HG02870 (cell line): ENCODE results near the gene GLS2.
"Not testable (repeated sequence)": the region's sequence is repeated elsewhere in the genome, so short reads cannot be mapped to it uniquely, and the experiment has no call there.

Experiments
- ATAC-seq: cut with Tn5 transposase; IDR thresholded peaks from one replicate; pipeline ENCODE4 v1.9.1; 2021; ENCODE audit warnings: mild to moderate bottlenecking, moderate library complexity; ENCODE audit not compliant: unreplicated experiment

Gene GLS2

GRCh38 chr12:56493409-56494105 is 5.6 kb upstream of the GLS2 start:
- not testable (repeated sequence) for ATAC-seq

GRCh38 chr12:56490360-56490759 is 2.4 kb upstream of the GLS2 start:
- no peak for ATAC-seq

DNA sequence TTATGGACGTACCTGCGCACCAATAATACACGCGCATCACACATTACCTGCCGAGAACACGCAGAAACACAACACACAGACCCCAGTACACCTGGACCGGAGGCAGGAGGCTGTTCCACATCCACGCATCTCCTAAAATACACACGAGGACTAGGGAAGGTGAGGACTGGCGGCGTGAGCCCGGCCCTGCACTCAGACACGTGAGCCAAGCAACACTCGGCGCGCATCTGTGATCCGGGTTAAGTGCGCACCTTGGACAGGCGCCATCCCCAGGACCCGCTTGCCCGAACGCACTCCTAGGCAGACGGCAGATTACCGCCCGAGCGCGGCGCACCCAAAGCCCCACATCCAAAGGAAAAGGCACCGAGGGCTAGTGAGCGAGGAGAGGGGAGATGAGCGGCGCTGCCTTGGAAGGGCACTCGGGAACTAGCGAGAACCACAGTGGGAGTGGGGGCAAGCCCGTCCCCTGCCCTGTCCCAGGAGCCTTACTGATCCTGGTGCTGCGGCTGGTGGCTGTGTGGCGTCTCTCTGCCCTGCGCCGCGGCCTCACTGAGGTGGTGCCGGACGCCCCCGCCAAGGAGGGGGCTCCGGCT is 417 bp downstream of the GLS2 start:
- peak; percentile 11 for ATAC-seq

- ATAC-seq, result no peak
These were observed 1.3 kb downstream of the GLS2 start for GRCh38 chr12:56486694-56487093.

DNA sequence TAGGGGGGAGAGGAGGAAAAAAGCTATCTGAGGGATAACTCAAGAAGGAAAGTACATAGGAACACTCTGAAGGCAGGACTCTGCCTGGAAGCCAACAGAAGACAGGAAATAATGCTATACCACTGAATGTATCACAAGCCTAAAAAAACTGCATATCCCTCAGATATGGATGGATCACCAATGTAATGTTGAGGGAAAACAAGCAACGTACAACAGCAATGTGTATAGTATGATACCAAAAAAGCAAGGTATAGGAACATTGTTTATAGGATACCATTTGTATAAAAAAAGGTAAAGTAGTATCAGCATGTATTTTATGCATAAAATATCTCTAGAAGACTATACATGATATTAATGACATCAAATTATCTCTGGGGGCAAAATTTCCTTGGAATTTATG is 3.4 kb downstream of the GLS2 start:
- no peak for ATAC-seq

GRCh38 chr12:56479625-56480024 is 8.3 kb downstream of the GLS2 start:
- no peak for ATAC-seq

DNA sequence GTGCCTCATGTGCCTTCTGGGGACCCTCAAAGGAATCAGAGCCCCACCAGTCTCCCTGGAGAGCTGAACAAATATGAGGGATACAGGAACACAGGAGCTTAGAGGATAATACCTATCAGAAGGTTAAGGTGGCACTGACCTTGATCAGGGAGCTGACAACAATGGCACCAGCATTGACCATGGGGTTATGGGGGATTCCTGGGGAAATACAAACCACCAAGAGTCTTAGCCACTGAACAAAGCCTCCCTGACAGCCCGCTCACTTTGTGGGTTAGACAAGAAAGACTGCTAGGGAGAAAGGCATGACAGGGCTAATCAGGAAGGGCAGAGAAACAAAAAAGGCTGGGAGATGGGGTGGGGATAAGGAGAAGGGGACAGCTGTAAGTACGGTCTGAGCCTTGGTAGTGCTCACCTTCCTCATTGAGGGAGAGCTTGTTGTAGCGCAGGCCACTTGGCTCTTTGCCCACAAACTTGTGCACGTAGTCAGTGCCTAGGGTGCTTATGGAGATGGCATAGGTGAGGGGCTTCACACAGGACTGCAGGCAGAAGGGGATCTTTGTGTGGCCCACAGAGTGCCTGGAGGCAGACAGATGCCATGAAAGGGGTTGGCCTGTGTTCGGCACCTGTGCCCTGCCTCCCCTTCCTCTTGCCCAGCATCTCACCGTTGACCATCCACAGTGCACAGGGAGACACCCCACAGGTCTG is 10.3 kb downstream of the GLS2 start:
- no peak for ATAC-seq

- ATAC-seq, result no peak
These were observed 11.0 kb downstream of the GLS2 start for GRCh38 chr12:56476972-56477432.

GRCh38 chr12:56476143-56476542 is 11.8 kb downstream of the GLS2 start:
- no peak for ATAC-seq

DNA sequence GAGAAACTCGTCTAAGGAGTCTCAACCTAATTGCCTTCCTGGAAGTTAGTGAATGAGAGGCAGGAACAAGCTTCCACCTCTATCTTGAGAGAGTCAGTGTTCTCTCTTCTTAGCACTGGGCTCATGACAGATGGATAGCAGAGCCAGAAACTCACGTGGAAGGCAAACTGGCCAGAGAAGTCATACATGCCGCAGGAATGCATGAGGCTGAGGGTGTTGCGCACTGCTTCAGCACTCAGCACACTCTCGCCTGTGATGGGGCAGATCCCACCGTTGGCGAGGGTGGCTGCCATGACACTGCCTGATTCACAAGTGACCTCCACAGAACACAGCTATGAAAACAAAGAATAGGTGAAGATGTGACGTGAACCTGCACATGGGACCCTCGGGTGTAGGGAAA is 13.6 kb downstream of the GLS2 start:
- no peak for ATAC-seq

- ATAC-seq, result no peak
These were observed 18.7 kb downstream of the GLS2 start for GRCh38 chr12:56469007-56469930.

DNA sequence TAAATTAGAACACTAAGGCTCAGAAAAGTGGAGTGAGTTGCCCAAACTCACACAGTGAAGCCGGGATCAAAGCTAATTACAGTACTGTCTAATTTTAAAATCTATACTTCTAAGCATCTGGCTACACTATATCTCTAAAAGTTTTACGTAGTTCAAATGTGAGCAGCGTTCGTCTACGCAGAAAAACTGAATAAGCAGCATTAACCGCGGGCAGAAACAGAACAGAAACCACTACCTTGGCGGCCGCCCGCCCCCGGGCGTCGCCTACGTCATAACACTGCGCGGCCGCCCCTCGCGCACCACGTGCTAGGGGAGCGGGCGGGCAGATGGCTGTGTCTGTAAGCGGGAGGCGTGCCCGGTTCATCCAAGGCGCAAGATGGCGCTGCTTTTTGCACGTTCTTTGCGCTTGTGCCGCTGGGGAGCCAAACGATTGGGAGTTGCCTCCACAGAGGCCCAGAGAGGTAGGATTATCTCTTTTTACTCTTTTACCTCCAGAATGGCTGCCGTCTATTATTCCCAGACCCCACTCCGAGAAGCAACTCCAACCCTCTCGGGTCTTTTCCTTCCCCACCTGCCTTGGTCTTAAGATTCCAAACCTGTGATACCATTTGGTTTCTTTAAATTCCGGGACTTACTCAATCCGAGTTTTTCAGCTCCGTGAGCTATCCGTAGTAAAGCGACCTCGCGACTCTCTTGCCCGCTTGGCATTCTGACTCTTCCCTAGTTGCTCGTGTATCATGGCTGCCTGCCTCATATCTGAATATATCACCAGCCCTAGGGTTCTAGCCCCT is 19.6 kb downstream of the GLS2 start, which contains the start of gene SPRYD4:
TSS of gene SPRYD4 (plus strand) at position 363 of the 791 bp plus-strand sequence. CDS start at position 377, 14 bp downstream.
- peak; percentile 84 for ATAC-seq

GRCh38 chr12:56462565-56462964 is 25.4 kb downstream of the GLS2 start:
- no peak for ATAC-seq

GRCh38 chr12:56461235-56462159 is 26.5 kb downstream of the GLS2 start:
- ATAC-seq, result no peak

GRCh38 chr12:56457817-56458216 is 30.1 kb downstream of the GLS2 start:
- no peak for ATAC-seq

DNA sequence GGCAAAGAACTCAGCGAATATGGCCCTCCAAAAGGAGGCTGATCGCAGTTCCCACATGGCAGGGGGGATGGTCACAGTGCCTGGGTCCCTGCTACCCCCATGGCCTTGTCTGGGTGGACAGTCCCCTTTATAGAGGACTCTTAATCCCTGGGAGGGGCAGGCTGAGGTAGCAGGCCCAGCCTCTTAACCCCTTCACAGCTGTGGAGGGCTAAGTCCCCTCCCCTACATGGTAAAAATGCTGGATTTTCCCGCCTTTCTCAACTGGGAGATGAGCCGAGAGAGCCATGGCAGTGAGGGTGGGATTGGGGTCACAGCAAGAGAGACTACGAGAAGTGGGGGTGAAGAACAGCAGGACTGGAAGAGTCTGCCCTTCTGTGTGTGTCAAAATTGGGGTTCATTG is 33.4 kb downstream of the GLS2 start, which contains the start of gene MIP:
TSS of gene MIP (minus strand) at position 101 of the 400 bp plus-strand sequence. CDS start at position 57, 44 bp downstream.
- ATAC-seq, result no peak

DNA sequence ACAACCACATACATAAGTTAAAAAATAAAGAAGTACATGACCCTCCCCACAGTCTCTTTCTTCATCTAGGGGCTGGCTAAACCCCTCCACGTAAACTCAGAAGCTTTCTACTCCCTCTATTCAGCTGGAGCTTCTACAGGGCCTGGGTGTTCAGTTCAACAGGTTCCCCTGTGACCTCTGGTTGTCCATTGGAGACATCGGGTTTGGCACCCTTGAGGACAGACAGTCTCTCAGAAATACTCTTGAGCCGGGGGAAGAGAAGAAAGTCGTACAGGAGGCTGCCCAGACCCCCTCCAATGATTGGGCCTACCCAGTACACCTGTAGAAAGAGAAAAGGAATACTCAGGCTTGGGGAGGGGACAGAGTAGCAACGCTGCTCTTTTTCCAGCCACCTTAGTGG is 36.8 kb downstream of the GLS2 start:
- ATAC-seq, result no peak

DNA sequence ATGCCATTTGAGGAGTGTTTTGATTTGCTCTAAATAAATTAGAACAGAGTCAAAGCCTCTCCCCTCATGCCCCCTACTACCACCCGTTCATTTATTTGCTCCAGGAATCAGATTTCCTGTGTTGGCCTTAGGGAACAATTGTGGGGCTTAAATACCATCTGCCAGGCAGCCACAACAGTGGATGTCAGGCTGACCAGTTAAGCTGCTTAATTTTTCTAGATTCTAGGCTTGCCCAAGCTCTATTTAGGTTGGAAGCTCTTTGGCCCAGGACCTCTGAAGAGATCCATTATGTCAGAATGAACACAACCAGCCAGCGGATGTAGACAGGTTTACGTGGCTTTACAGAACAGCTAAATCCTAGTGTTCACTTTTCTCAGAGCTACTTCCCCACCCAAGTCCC is 37.7 kb downstream of the GLS2 start:
- no peak for ATAC-seq

DNA sequence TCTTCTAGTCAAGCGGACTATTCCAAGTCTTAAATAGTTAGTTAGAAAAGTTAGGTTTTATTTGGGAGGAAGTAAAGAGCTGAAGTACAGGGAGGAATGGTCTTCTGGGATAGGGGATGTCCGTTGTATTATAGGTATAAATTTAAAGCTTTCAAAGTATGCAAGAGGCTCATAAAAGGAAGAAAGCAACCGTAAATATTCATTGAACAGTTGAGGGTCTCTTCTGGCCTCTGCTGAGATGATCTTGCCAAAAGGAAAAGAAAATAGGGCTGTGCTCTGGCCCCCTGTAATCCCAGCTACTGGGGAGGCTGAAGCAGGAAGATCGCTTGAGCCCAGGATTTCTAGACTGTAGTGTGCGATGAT is 38.4 kb downstream of the GLS2 start:
- no peak for ATAC-seq
